ENCODE measurements around the gene CDC42BPG. TPM values are rescaled to one million over a fixed set of nuclear protein-coding genes. Genes with fewer than 3 reads are reported as not detected.

Gene CDC42BPG
- total RNA-seq, 1 experiment from 2014 or later: 26.5 TPM

GRCh38 chr11:64776875-64777274 is 67.6 kb downstream of the CDC42BPG start:
- BruUV-seq (replicated peaks): TSS peak; percentile 27
- DNase-seq: no peak
- TF ChIP-seq CTCF (IDR thresholded peaks at IDR 0.05; ENCODE audit: unreplicated experiment): no peak
- Mint-ChIP-seq H3K27ac (ENCODE audit: unreplicated experiment) (peak overlapping the region; percentile 92), H3K4me3 (ENCODE audit: low read depth, unreplicated experiment) (peak overlapping the region; percentile 90), H3K4me1 (ENCODE audit: low read depth, unreplicated experiment) (peaks cover 40% of the 10 kb centered on the region), H3K36me3 (ENCODE audit: insufficient read depth, unreplicated experiment) (peaks cover 81% of the 10 kb centered on the region), H3K9me3 (ENCODE audit: low read depth, unreplicated experiment) (no peaks in the 10 kb centered on the region), H3K27me3 (ENCODE audit: unreplicated experiment) (no peaks in the 10 kb centered on the region)
- CTCF ChIA-PET: no interaction called here
- intact Hi-C loops (cut with micrococcal nuclease; ENCODE audit: unreplicated experiment): no loop called here

- no peaks in the 10 kb centered on the region for H3K27me3 Mint-ChIP-seq (ENCODE audit: unreplicated experiment)
- peaks cover 85% of the 10 kb centered on the region for H3K36me3 Mint-ChIP-seq (ENCODE audit: insufficient read depth, unreplicated experiment)
- H3K27ac Mint-ChIP-seq (ENCODE audit: unreplicated experiment): peak overlapping the region; percentile 92
- H3K9me3 Mint-ChIP-seq (ENCODE audit: low read depth, unreplicated experiment): no peaks in the 10 kb centered on the region
- intact Hi-C loops (cut with micrococcal nuclease; ENCODE audit: unreplicated experiment): no loop called here
- H3K4me3 Mint-ChIP-seq (ENCODE audit: low read depth, unreplicated experiment): peak overlapping the region; percentile 90
- no peak for TF ChIP-seq CTCF (IDR thresholded peaks at IDR 0.05; ENCODE audit: unreplicated experiment)
- peaks cover 40% of the 10 kb centered on the region for H3K4me1 Mint-ChIP-seq (ENCODE audit: low read depth, unreplicated experiment)
- no peak for DNase-seq
- CTCF ChIA-PET: no interaction called here
- no TSS peak for BruUV-seq (replicated peaks)
Measured at GRCh38 chr11:64776425-64776824, 68.0 kb downstream of the CDC42BPG start.

- H3K36me3 Mint-ChIP-seq (ENCODE audit: insufficient read depth, unreplicated experiment): peaks cover 97% of the 10 kb centered on the region
- CTCF ChIA-PET: interaction anchor here (0.5 kb wide), 1 partner anchor 1071 kb away, joined by 4 read pairs; no protein-coding TSS in a partner anchor
- no peak for DNase-seq
- intact Hi-C loops (cut with micrococcal nuclease; ENCODE audit: unreplicated experiment): no loop called here
- no peak overlapping the region for H3K4me3 Mint-ChIP-seq (ENCODE audit: low read depth, unreplicated experiment)
- no peak overlapping the region for H3K27ac Mint-ChIP-seq (ENCODE audit: unreplicated experiment)
- no TSS peak for BruUV-seq (replicated peaks)
- peaks cover 40% of the 10 kb centered on the region for H3K4me1 Mint-ChIP-seq (ENCODE audit: low read depth, unreplicated experiment)
- TF ChIP-seq CTCF (IDR thresholded peaks at IDR 0.05; ENCODE audit: unreplicated experiment): no peak
- no peaks in the 10 kb centered on the region for H3K27me3 Mint-ChIP-seq (ENCODE audit: unreplicated experiment)
- no peaks in the 10 kb centered on the region for H3K9me3 Mint-ChIP-seq (ENCODE audit: low read depth, unreplicated experiment)
Measured at GRCh38 chr11:64774144-64774543, 70.3 kb downstream of the CDC42BPG start.

Other genes starting within 250 kb of the CDC42BPG start
- gene NRXN2, start 121.5 kb downstream of the CDC42BPG start, total RNA-seq (2022): not detected in 2 replicates
- gene RASGRP2, start 100.5 kb downstream of the CDC42BPG start, total RNA-seq (2022): not detected in 2 replicates
- gene PYGM, start 84.7 kb downstream of the CDC42BPG start, total RNA-seq (2022): 1.4 and 1.8 TPM in 2 replicates
- gene SF1, start 66.1 kb downstream of the CDC42BPG start, total RNA-seq (2022): 312 and 319 TPM in 2 replicates
- gene MAP4K2, start 41.4 kb downstream of the CDC42BPG start, total RNA-seq (2022): 17.0 and 17.4 TPM in 2 replicates
- gene MEN1, start 34.1 kb downstream of the CDC42BPG start, total RNA-seq (2022): 39.8 and 41.0 TPM in 2 replicates
- gene EHD1, start 34.0 kb upstream of the CDC42BPG start, total RNA-seq (2022): 92.8 and 101 TPM in 2 replicates
- 29.6 and 35.8 TPM in 2 replicates for gene ATG2A, start 72.6 kb upstream of the CDC42BPG start, total RNA-seq (2022)
- 9.9 and 12.2 TPM in 2 replicates for gene PPP2R5B, start 80.0 kb upstream of the CDC42BPG start, total RNA-seq (2022)
- gene GPHA2, start 91.2 kb upstream of the CDC42BPG start, total RNA-seq (2022): not detected in 2 replicates
- 0.56 TPM in 1 of 2 replicates, not detected in the other for gene MAJIN, start 127.5 kb upstream of the CDC42BPG start, total RNA-seq (2022)
- 4.5 and 11.3 TPM in 2 replicates for gene BATF2, start 152.3 kb upstream of the CDC42BPG start, total RNA-seq (2022)
- 62.6 and 63.7 TPM in 2 replicates for gene ARL2, start 169.5 kb upstream of the CDC42BPG start, total RNA-seq (2022)
- 22.1 and 25.7 TPM in 2 replicates for gene SNX15, start 182.8 kb upstream of the CDC42BPG start, total RNA-seq (2022)
- 12.9 and 17.6 TPM in 2 replicates for gene SAC3D1, start 196.6 kb upstream of the CDC42BPG start, total RNA-seq (2022)
- gene NAALADL1, start 213.9 kb upstream of the CDC42BPG start, total RNA-seq (2022): not detected in 2 replicates
- gene CDCA5, start 239.4 kb upstream of the CDC42BPG start, total RNA-seq (2022): 53.4 and 55.4 TPM in 2 replicates
- 47.6 and 48.0 TPM in 2 replicates for gene ZFPL1, start 239.6 kb upstream of the CDC42BPG start, total RNA-seq (2022)